Pancreas (tissue), 10 donors: ENCODE measurements around the gene ATXN1. TPM values are rescaled to one million over a fixed set of nuclear protein-coding genes. Genes with fewer than 3 reads are reported as not detected.

Experiments used
- ATAC-seq, 4 donors: fragments of 200-7000 bp; cut with Tn5 transposase; one replicate each; pipeline versions ENCODE4 v1.8.0 to v1.9.1; 2020; ENCODE audit warnings: mild to moderate bottlenecking in 4 of 4, moderate library complexity in 4 of 4
- DNase-seq, 6 donors: peaks; one replicate each; pipeline ENCODE4 v3.0.0-alpha.2; 2020
- FAIRE-seq: peaks from 2 replicates; lab custom pipeline; 2012; peaks lifted over from hg19 to GRCh38; lab: Jason Lieb, UNC
- H3K27ac ChIP-seq, 4 donors: fragments of 200-600 bp; sonication (generic); 1 replicate in 3 of 4; 2 replicates in 1 of 4; pipeline versions ENCODE4 v1.5.0 to v1.8.0; 2020
- H3K27me3 ChIP-seq, 4 donors: fragments of 200-600 bp; one replicate each; pipeline ENCODE4 v1.8.0; 2021
- H3K36me3 ChIP-seq, 3 donors: fragments of 200-600 bp; sonication (generic) in 1 of 3; one replicate each; pipeline versions ENCODE4 v1.5.0 to v1.8.0; 2020 to 2021
- H3K4me1 ChIP-seq, 3 donors: fragments of 200-600 bp; one replicate each; pipeline ENCODE4 v1.8.0; 2021
- H3K4me3 ChIP-seq, 4 donors: fragments of 200-600 bp; sonication (generic) in 2 of 4; one replicate each; pipeline versions ENCODE4 v1.5.0 to v1.8.0; 2020 to 2021
- H3K9me3 ChIP-seq, 4 donors: fragments of 200-600 bp; one replicate each; pipeline ENCODE4 v1.8.0; 2021
- CTCF ChIP-seq, 4 donors: fragments of 200-600 bp; sonication (generic) in 3 of 4; IDR thresholded peaks; one replicate each; pipeline versions ENCODE4 v1.5.0 to v1.8.0; 2021; ENCODE audit warnings: antibody characterized with exemption in 4 of 4
- WGBS, 2 donors: extraction: QIAGEN DNeasy Blood & Tissue Kit; methylation state at CpG; one replicate each; pipeline ENCODE4 v1.1.7; 2013; 5-methylcytosine and 5-hydroxymethylcytosine counted together
- intact Hi-C, 3 donors: fragments of 100-400 bp; cut with DNase I; formaldehyde crosslinking; loops; one replicate each; pipeline versions ENCODE4 v1.11.1 to v1.14.2; 2022
- polyA plus RNA-seq, 2 donors: library from polyadenylated mRNA; stranded (reverse); fragments of 200-250 nt; gene quantifications; one replicate each; pipeline ENCODE4 v1.2.3, GENCODE V29; 2013
- total RNA-seq, 6 donors: library from RNA; stranded (reverse); fragmentation: NEBNext Ultra II Directional in 4 of 6; extraction: Animal tissue kit (Norgen Biotek cat#: 25700) in 4 of 6; gene quantifications; one replicate each; pipeline versions ENCODE4 v1.2.1 to v1.2.4, GENCODE V29; 2021 to 2023
- donor health status: healthy with polysubstance abuse.
- donor health status: DM: no; HTN: no; CAD: no; lungs with moderate emphysema.
- donor health status: DM: no; HTN: no; CAD: no.
- donor health status: control.
- donor health status: control.
- donor health status: Bipolar disorder and iron deficiency.
- donor health status: DM: yes; HTN: yes; CAD: no.
- donor health status: DM: no; HTN: no; CAD: no.
- donor health status: DM: no; HTN: no; CAD: no.
- donor health status: DM: yes; HTN: yes; CAD: no.

Gene ATXN1
- total and polyA plus RNA-seq, 8 donors, result 4.9 to 38.6 (median 20.5) TPM

- H3K27ac ChIP-seq, result no peak overlapping the region
- intact Hi-C loops, result no loop called here
- ATAC-seq (peak in 1 of 4 donors; percentile 33), FAIRE-seq (no peak), DNase-seq (no peak)
- no peak overlapping the region for H3K4me3 ChIP-seq
- no peaks in the 10 kb centered on the region for H3K27me3 ChIP-seq
- TF ChIP-seq CTCF (IDR thresholded peaks at IDR 0.05), result no peak
- H3K36me3 ChIP-seq, result peaks cover 0 to 4% (median 0%) of the 10 kb centered on the region in 3 donors
- H3K9me3 ChIP-seq, result no peaks in the 10 kb centered on the region
- 74 to 77% methylated on average over 10 of the region's 10 CpGs for WGBS, 2 donors
- peaks cover 0 to 6% (median 0%) of the 10 kb centered on the region in 3 donors for H3K4me1 ChIP-seq
Measured at GRCh38 chr6:16523606-16524379, 237.5 kb downstream of the ATXN1 start.

- ATAC-seq, result no peak
- intact Hi-C loops, result no loop called here
- 98 to 99% methylated on average over 6 of the region's 6 CpGs for WGBS, 2 donors
Measured at GRCh38 chr6:16522937-16523336, 238.3 kb downstream of the ATXN1 start.

GRCh38 chr6:16521528-16521927 is 239.7 kb downstream of the ATXN1 start:
- FAIRE-seq (no peak), DNase-seq (no peak), ATAC-seq (no peak)
- Histone ChIP-seq H3K4me3 (no peak overlapping the region), H3K27me3 (no peaks in the 10 kb centered on the region), H3K27ac (no peak overlapping the region), H3K9me3 (no peaks in the 10 kb centered on the region), H3K36me3 (peaks cover 0 to 4% (median 0%) of the 10 kb centered on the region in 3 donors), H3K4me1 (peaks cover 0 to 6% (median 0%) of the 10 kb centered on the region in 3 donors)
- 96 to 97% methylated on average over 7 of the region's 7 CpGs for WGBS, 2 donors
- TF ChIP-seq CTCF (IDR thresholded peaks at IDR 0.05), result no peak
- intact Hi-C loops, result no loop called here

More at GRCh38 chr6:16522937-16523336, 238.3 kb downstream of the ATXN1 start:
- no peaks in the 10 kb centered on the region for H3K27me3 ChIP-seq
- no peak overlapping the region for H3K27ac ChIP-seq
- no peaks in the 10 kb centered on the region for H3K9me3 ChIP-seq
- no peak for TF ChIP-seq CTCF (IDR thresholded peaks at IDR 0.05)
- no peak overlapping the region for H3K4me3 ChIP-seq
- H3K36me3 ChIP-seq, result peaks cover 0 to 4% (median 0%) of the 10 kb centered on the region in 3 donors
- H3K4me1 ChIP-seq, result peaks cover 0 to 6% (median 0%) of the 10 kb centered on the region in 3 donors
- no peak for FAIRE-seq
- DNase-seq, result no peak

GRCh38 chr6:16519265-16520242 is 241.7 kb downstream of the ATXN1 start:
- DNase-seq (peak in 4 of 6 donors; percentile 34 to 68 (median 54)), ATAC-seq (peak; percentile 90 to 97 (median 94)), FAIRE-seq (no peak)
- WGBS, 2 donors, result 50 to 54% methylated on average over 9 of the region's 9 CpGs
- Histone ChIP-seq H3K27me3 (no peaks in the 10 kb centered on the region), H3K4me1 (peaks cover 0 to 6% (median 0%) of the 10 kb centered on the region in 3 donors), H3K4me3 (no peak overlapping the region), H3K9me3 (no peaks in the 10 kb centered on the region), H3K36me3 (peaks cover 0 to 4% (median 0%) of the 10 kb centered on the region in 3 donors), H3K27ac (no peak overlapping the region)
- no peak for TF ChIP-seq CTCF (IDR thresholded peaks at IDR 0.05)
- intact Hi-C loops, result no loop called here
